Thyroid gland (tissue), 4 donors: ENCODE measurements around the gene C2CD3.

Experiments used
- CTCF ChIP-seq, 6 experiments: fragments of 200-600 bp in 3 of 6; fragments of 450-650 bp in 3 of 6; sonication (generic) in 3 of 6; IDR thresholded peaks; one replicate each; pipeline ENCODE4 v1.5.1; 2016 to 2019; ENCODE audit warnings: antibody characterized with exemption in 6 of 6, mild to moderate bottlenecking in 2 of 6, inconsistent platforms in 1 of 6, moderate library complexity in 1 of 6
- POLR2A ChIP-seq, 2 donors: fragments of 450-650 bp; IDR thresholded peaks; one replicate each; pipeline ENCODE4 v1.6.1; 2017; ENCODE audit warnings: antibody characterized with exemption in 2 of 2, mild to moderate bottlenecking in 2 of 2, moderate library complexity in 1 of 2

- no peak for TF ChIP-seq CTCF (IDR thresholded peaks at IDR 0.05)
- no peak for TF ChIP-seq POLR2A (IDR thresholded peaks at IDR 0.05)
These were observed 205.6 kb downstream of the C2CD3 start for GRCh38 chr11:73965076-73965763.
